Measurements from ENCODE around the gene SNTG2. TPM values are rescaled to one million over a fixed set of nuclear protein-coding genes. Genes with fewer than 3 reads are reported as not detected.

The SNTG2 gene
- total and polyA plus RNA-seq, 10 of the 15 experiments (the other 5 are each of a cell fraction or from before 2014, with no cell fraction given), result not detected

GRCh38 chr2:955829-956731 lies 5.4 kb downstream of the SNTG2 start:
- no peak for DNase-seq (ENCODE audit: low read depth, low spot score)
- no peak for FAIRE-seq
- H3K9ac ChIP-seq (ENCODE audit: control insufficient read depth, insufficient read depth, low read length), result no peak overlapping the region
- H3K4me3 ChIP-seq, result no peak overlapping the region
- H3K4me1 ChIP-seq (ENCODE audit: control insufficient read depth, insufficient read depth, low read length), result no peaks in the 10 kb centered on the region
- ChIA-PET RAD21 (ENCODE audit: unreplicated experiment) (no interaction called here), POLR2A (no interaction called here), CTCF (no interaction called here), SMC1A (ENCODE audit: uncharacterized antibody, unreplicated experiment) (no interaction called here)
- TF ChIP-seq ZBTB4 (CRISPR knock-in tag; IDR thresholded peaks at IDR 0.05) (no peak), SP1 (IDR thresholded peaks at IDR 0.05; ENCODE audit: low read depth, low read length) (no peak), EED (IDR thresholded peaks at IDR 0.05; ENCODE audit: low read depth) (no peak), BACH1 (IDR thresholded peaks at IDR 0.05; ENCODE audit: borderline replicate concordance) (no peak), NR2C1 (IDR thresholded peaks at IDR 0.05) (no peak), IKZF2 (IDR thresholded peaks at IDR 0.05) (no peak), ZNF24 (IDR thresholded peaks at IDR 0.05) (no peak)
- H3K79me2 ChIP-seq (ENCODE audit: control insufficient read depth, insufficient read depth, low read length), result no peaks in the 10 kb centered on the region
- no peak overlapping the region for H3K27ac ChIP-seq (ENCODE audit: control insufficient read depth, insufficient read depth)
- 30% methylated on average over 20 of the region's 33 CpGs for WGBS (ENCODE audit: insufficient coverage, insufficient replicate concordance, low lambda C conversion rate, missing lambda C conversion rate)
- no peaks in the 10 kb centered on the region for H3K36me3 ChIP-seq (ENCODE audit: control insufficient read depth in 2 of 2, insufficient read depth in 2 of 2, low read length in 1 of 2)
- BruUV-seq (replicated peaks), result no TSS peak
- no peak for ATAC-seq
- no peak overlapping the region for H3K4me2 ChIP-seq (ENCODE audit: control insufficient read depth, insufficient read depth)
- in situ Hi-C loops (cut with MboI) (no loop called here), intact Hi-C loops (cut with micrococcal nuclease; ENCODE audit: unreplicated experiment) (no loop called here)
- H4K20me1 ChIP-seq (ENCODE audit: control insufficient read depth, insufficient read depth), result no peaks in the 10 kb centered on the region
- H3K27me3 ChIP-seq (replicated peaks in 1 of 2; ENCODE audit: control insufficient read depth in 2 of 2, insufficient read depth in 2 of 2, low read length in 1 of 2), result no peaks in the 10 kb centered on the region
- H3K9me3 ChIP-seq (replicated peaks; ENCODE audit: control insufficient read depth, insufficient read depth, low read length), result no peaks in the 10 kb centered on the region
- no peak overlapping the region for H2AFZ ChIP-seq (ENCODE audit: control insufficient read depth, low read depth, low read length)
